Right lobe of liver (tissue), 6 donors: ENCODE results near the gene CEP170B. TPM values are rescaled to one million over a fixed set of nuclear protein-coding genes. Genes with fewer than 3 reads are reported as not detected.
A peak's percentile ranks its signal among the peaks of the same experiment; 100 is the strongest.

Experiments used
- ATAC-seq, 4 donors: fragments of 200-7000 bp; cut with Tn5 transposase; one replicate each; pipeline ENCODE4 v1.9.1; 2020; ENCODE audit warnings: mild to moderate bottlenecking in 4 of 4, moderate library complexity in 4 of 4
- DNase-seq, 3 donors: peaks; one replicate each; pipeline ENCODE4 v3.0.0-alpha.2; 2020
- H3K27ac ChIP-seq, 3 donors: fragments of 200-600 bp; one replicate each; pipeline ENCODE4 v1.8.0; 2022
- H3K27me3 ChIP-seq, 2 donors: fragments of 200-600 bp; one replicate each; pipeline ENCODE4 v1.8.0; 2022
- H3K36me3 ChIP-seq, 4 donors: fragments of 200-600 bp; sonication (generic) in 1 of 4; one replicate each; pipeline versions ENCODE4 v1.5.1 to v1.8.0; 2017 to 2022; ENCODE audit warnings: control low read depth in 1 of 4
- H3K4me1 ChIP-seq, 4 donors: fragments of 200-600 bp; sonication (generic) in 1 of 4; one replicate each; pipeline versions ENCODE4 v1.5.1 to v1.8.0; 2017 to 2022; ENCODE audit warnings: control low read depth in 1 of 4
- H3K4me3 ChIP-seq, 3 donors: fragments of 200-600 bp; one replicate each; pipeline ENCODE4 v1.8.0; 2022
- H3K9me3 ChIP-seq, 4 donors: fragments of 200-600 bp; sonication (generic) in 1 of 4; one replicate each; pipeline versions ENCODE4 v1.5.1 to v1.8.0; 2017 to 2022; ENCODE audit warnings: control low read depth in 1 of 4
- CTCF ChIP-seq, 4 donors: fragments of 200-600 bp in 3 of 4; fragments of 450-650 bp in 1 of 4; IDR thresholded peaks; one replicate each; pipeline versions ENCODE4 v1.5.1 to v1.8.0; 2016 to 2022; ENCODE audit warnings: antibody characterized with exemption in 4 of 4, mild to moderate bottlenecking in 2 of 4
- POLR2A ChIP-seq: fragments of 450-650 bp; IDR thresholded peaks from one replicate; pipeline ENCODE4 v1.6.1; 2017; ENCODE audit warnings: antibody characterized with exemption, mild to moderate bottlenecking
- WGBS: methylation state at CpG from one replicate; pipeline ENCODE4 v1.1.6; 2018; ENCODE audit warnings: low coverage, low lambda C conversion rate; ENCODE audit not compliant: insufficient coverage; ENCODE audit errors: missing lambda C conversion rate; 5-methylcytosine and 5-hydroxymethylcytosine counted together
- intact Hi-C, 2 donors: fragments of 100-400 bp; cut with DNase I; formaldehyde crosslinking; loops; one replicate each; pipeline versions ENCODE4 v1.11.2 to v1.14.1; 2022
- total RNA-seq, 6 experiments: library from RNA; depleted of rRNA in 2 of 6; stranded (reverse); fragments of >200 nt in 2 of 6; fragmentation: NEBNext Ultra II Directional in 3 of 6; extraction: Animal tissue kit (Norgen Biotek cat#: 25700) in 3 of 6; gene quantifications; one replicate each; pipeline versions ENCODE4 v1.1.0 to v1.2.4, GENCODE V29; 2016 to 2023
- donor health status: DM: no; HTN: yes; CAD: no.
- donor health status: DM: no; HTN: no; CAD: no.
- donor health status: DM: no; HTN: no; CAD: no.
- donor health status: DM: no; HTN: yes; CAD: no.
- donor health status: DM: no; HTN: yes; CAD: no.

Gene CEP170B
- total RNA-seq, 6 experiments from 2014 or later: 13.2 to 22.4 (median 16.8) TPM

GRCh38 chr14:104874571-104875411, 9.7 kb downstream of the CEP170B start:
- peak in 1 of 3 donors; percentile 17 for DNase-seq
- no peak overlapping the region for H3K4me3 ChIP-seq
- H3K27ac ChIP-seq: no peak overlapping the region
- H3K9me3 ChIP-seq: no peaks in the 10 kb centered on the region
- H3K27me3 ChIP-seq: no peaks in the 10 kb centered on the region
- no peak for TF ChIP-seq CTCF (IDR thresholded peaks at IDR 0.05)
- TF ChIP-seq POLR2A: no peak
- WGBS: 68% methylated on average over 4 of the region's 16 CpGs
- no peak for ATAC-seq
- intact Hi-C loops: no loop called here
- H3K4me1 ChIP-seq: peaks cover 0 to 26% (median 10%) of the 10 kb centered on the region in 4 donors
- peaks cover 0 to 12% (median 0%) of the 10 kb centered on the region in 4 donors for H3K36me3 ChIP-seq

GRCh38 chr14:104875412-104875751, 10.3 kb downstream of the CEP170B start:
- TF ChIP-seq CTCF (IDR thresholded peaks at IDR 0.05) (no peak), POLR2A (no peak)
- intact Hi-C loops: no loop called here
- DNase-seq (peak in 1 of 3 donors; percentile 53), ATAC-seq (no peak)
- no peaks in the 10 kb centered on the region for H3K9me3 ChIP-seq
- H3K27me3 ChIP-seq: no peaks in the 10 kb centered on the region
- H3K36me3 ChIP-seq: peaks cover 0 to 12% (median 0%) of the 10 kb centered on the region in 4 donors
- H3K4me1 ChIP-seq: peaks cover 0 to 26% (median 10%) of the 10 kb centered on the region in 4 donors
- WGBS: no CpG with 5 or more reads among the region's 13 CpGs
- no peak overlapping the region for H3K27ac ChIP-seq
- no peak overlapping the region for H3K4me3 ChIP-seq

GRCh38 chr14:104875811-104876210, 10.7 kb downstream of the CEP170B start:
- intact Hi-C loops: no loop called here
- ATAC-seq: no peak
- H3K27me3 ChIP-seq: no peaks in the 10 kb centered on the region
- no peak overlapping the region for H3K27ac ChIP-seq
- no peak overlapping the region for H3K4me3 ChIP-seq
- peaks cover 0 to 12% (median 0%) of the 10 kb centered on the region in 4 donors for H3K36me3 ChIP-seq
- DNase-seq: peak in 2 of 3 donors; percentile 19 to 48
- H3K9me3 ChIP-seq: no peaks in the 10 kb centered on the region
- peaks cover 0 to 26% (median 10%) of the 10 kb centered on the region in 4 donors for H3K4me1 ChIP-seq
- WGBS: no CpG with 5 or more reads among the region's 8 CpGs
- no peak for TF ChIP-seq POLR2A
- no peak for TF ChIP-seq CTCF (IDR thresholded peaks at IDR 0.05)

- intact Hi-C loops: no loop called here
- DNase-seq (peak in 2 of 3 donors; percentile 23 to 51), ATAC-seq (peak; percentile 41 to 70 (median 48))
- no peaks in the 10 kb centered on the region for H3K9me3 ChIP-seq
- WGBS: 100% methylated on average over 2 of the region's 8 CpGs
- no peak overlapping the region for H3K27ac ChIP-seq
- H3K4me3 ChIP-seq: no peak overlapping the region
- H3K27me3 ChIP-seq: no peaks in the 10 kb centered on the region
- peaks cover 0 to 12% (median 0%) of the 10 kb centered on the region in 4 donors for H3K36me3 ChIP-seq
- H3K4me1 ChIP-seq: peaks cover 0 to 26% (median 10%) of the 10 kb centered on the region in 4 donors
- TF ChIP-seq POLR2A: no peak
- TF ChIP-seq CTCF (IDR thresholded peaks at IDR 0.05): no peak
Observed at GRCh38 chr14:104876251-104876699, 11.2 kb downstream of the CEP170B start.
